Measurements from ENCODE around the gene HOATZ.

Gene HOATZ

DNA sequence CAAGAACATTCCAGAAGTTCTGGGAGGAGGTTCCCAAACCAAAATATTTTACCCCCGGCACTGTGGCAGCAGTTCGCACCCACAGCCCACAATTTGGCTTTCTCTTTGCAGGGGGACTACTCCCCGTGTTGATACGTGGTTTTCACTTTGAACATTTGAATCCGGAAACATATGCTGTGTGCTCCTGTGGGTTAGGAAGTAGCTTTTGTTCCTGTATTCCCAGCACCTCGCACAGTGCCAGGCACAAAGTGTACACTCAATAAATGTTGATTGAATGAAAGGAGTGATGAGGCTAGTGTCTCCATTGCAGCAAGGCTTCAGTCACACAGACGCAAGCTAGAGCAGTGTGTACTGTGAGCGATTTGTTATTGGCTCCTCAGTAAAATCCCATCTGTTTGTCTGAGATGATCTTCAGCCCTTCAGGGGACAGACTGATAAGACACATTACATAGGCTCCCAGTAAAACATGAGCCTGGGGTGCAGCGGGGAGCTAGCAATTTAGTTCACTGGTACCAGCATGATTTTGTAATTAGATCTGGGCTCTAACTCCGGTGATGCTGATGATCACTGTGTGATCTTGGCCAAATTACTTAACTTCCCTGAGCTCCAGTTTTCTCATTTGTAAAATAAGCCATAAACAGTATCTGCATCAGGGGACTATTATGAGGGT is 28.2 kb downstream of the HOATZ start:
- DNase-seq: no peak
- Mint-ChIP-seq H3K4me3 (no peak overlapping the region), H3K27ac (no peak overlapping the region), H3K4me1 (peaks cover 28% of the 10 kb centered on the region), H3K36me3 (no peaks in the 10 kb centered on the region), H3K27me3 (peaks cover 68% of the 10 kb centered on the region), H3K9me3 (peaks cover 2% of the 10 kb centered on the region)
- CTCF ChIA-PET: interaction anchor here (0.6 to 2.1 kb wide), 3 partner anchors 9 to 30 kb away, joined by 3 to 8 read pairs (median 3); no protein-coding TSS in a partner anchor

DNA sequence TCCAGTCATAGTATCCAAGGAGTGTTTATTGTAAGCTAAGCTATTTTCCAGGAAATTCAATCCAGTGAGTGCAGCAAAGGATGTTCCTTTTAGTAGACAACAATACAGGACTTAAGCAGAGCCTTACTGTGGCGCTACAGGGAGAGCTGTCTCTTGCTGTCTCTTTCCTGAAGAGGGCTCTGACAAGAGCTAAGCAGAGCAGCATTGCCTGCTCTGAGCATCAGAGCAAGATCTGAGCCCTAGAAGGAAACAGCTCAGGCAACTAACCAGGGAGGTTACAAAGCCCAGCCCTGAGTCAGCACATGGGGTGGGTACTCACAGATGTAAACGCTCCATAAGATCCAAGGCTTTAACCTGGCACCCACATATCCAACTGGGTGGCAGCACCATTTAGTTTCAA is 33.9 kb downstream of the HOATZ start:
- CTCF ChIA-PET: no interaction called here
- no peak overlapping the region for H3K4me3 Mint-ChIP-seq
- no peaks in the 10 kb centered on the region for H3K4me1 Mint-ChIP-seq
- no peak for DNase-seq
- no peak overlapping the region for H3K27ac Mint-ChIP-seq
- peaks cover 28% of the 10 kb centered on the region for H3K27me3 Mint-ChIP-seq
- H3K36me3 Mint-ChIP-seq: no peaks in the 10 kb centered on the region
- H3K9me3 Mint-ChIP-seq: no peaks in the 10 kb centered on the region

DNA sequence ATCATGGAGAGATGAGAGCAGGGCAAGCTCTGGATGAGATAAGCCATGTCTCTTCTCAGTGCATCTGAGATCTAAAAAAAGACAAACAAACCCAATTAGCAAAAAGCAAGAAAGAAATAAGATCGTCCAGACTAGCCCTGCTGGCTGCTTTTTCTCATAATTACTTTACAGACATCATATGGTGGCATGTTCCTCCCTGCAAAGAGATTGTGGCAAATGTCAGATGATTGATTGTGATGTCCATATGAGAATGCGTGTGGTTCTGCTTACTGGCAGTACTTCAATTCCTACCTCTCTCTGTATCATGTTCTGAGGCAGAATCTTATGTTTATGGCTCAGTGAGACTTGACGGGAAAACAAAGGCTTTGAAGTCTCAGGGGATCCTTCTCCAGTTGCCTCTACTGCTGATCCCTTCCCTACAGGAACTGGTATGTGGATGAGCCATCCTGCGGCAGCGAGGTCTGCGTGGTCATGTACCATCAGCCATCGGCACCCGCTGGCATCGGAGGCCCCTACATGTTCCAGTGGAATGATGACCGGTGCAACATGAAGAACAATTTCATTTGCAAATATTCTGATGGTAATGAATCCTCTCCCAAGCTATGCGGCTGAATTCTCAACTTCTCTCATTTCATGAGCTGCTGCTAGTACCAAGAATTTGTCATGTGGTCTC is 34.8 kb downstream of the HOATZ start:
- Mint-ChIP-seq H3K27ac (no peak overlapping the region), H3K27me3 (peaks cover 20% of the 10 kb centered on the region), H3K4me3 (no peak overlapping the region), H3K9me3 (no peaks in the 10 kb centered on the region), H3K4me1 (no peaks in the 10 kb centered on the region), H3K36me3 (no peaks in the 10 kb centered on the region)
- no peak for DNase-seq
- CTCF ChIA-PET: no interaction called here

DNA sequence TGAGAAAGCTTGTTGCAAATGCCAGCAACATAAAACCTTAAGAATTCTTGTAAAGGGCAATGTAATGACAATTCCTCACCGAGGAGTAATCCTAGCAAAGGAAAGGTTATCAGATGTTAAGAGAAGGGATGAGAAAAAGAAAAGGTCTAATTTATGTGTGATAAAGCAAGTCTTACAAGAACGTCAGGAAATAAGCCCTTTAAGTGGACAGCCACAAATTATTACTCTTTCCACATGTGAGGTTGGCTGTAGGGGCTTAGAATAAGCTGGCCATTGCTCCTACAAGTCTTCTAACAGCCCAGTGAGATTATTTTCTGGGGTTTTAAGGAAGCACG is 35.3 kb downstream of the HOATZ start:
- CTCF ChIA-PET: interaction anchor here (1.2 kb wide), 1 partner anchor 14 kb away, joined by 3 read pairs; no protein-coding TSS in a partner anchor
- H3K27me3 Mint-ChIP-seq: peaks cover 18% of the 10 kb centered on the region
- H3K9me3 Mint-ChIP-seq: no peaks in the 10 kb centered on the region

DNA sequence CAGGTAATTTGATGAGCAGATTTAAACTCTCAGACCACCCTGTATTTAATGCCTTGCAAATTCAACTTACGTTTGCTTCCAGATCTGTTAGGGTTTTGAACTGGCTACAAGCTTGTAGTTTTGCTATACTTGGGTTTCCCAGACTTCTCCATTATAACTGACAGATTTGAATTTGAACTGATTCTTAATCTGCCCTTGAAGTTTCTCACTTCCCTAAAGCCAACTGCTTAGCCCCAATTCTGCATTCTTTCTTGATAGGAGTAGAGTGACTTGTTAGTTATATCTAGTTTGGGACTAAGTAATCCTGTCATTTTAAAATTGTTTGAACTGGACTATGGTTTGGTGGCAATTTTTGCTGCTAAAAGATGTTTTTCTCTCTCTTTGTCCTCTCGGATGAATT is 35.7 kb downstream of the HOATZ start:
- Mint-ChIP-seq H3K27ac (no peak overlapping the region), H3K27me3 (peaks cover 18% of the 10 kb centered on the region), H3K36me3 (no peaks in the 10 kb centered on the region)

More for the DNA sequence above, 35.3 kb downstream of the HOATZ start:
- no peaks in the 10 kb centered on the region for H3K36me3 Mint-ChIP-seq
- no peak for DNase-seq
- no peak overlapping the region for H3K4me3 Mint-ChIP-seq
- no peak overlapping the region for H3K27ac Mint-ChIP-seq
- no peaks in the 10 kb centered on the region for H3K4me1 Mint-ChIP-seq

DNA sequence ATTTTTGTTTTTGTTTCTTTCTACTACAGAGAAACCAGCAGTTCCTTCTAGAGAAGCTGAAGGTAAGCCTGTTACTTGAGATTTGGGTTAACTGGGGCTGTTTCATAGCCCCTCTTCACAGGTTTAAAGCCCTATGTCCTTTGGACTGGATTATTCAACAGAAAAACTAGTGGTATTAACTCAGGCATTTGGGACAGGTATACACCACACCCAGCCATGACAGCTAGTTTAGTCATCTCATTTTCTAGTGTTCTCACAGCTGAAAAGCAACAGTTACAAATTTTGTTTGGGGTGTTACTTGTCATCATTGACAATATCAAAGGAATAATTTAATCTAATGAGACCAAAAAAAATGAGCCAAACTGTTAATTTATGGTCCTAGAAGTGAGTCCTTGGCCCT is 40.0 kb downstream of the HOATZ start:
- Mint-ChIP-seq H3K27me3 (peaks cover 7% of the 10 kb centered on the region), H3K36me3 (no peaks in the 10 kb centered on the region), H3K4me3 (no peak overlapping the region), H3K4me1 (no peaks in the 10 kb centered on the region), H3K9me3 (peaks cover 6% of the 10 kb centered on the region), H3K27ac (no peak overlapping the region)
- CTCF ChIA-PET: interaction anchor here (1.0 to 1.8 kb wide), 3 partner anchors 12 to 272 kb away, joined by 3 to 6 read pairs (median 5); no protein-coding TSS in a partner anchor
- no peak for DNase-seq

More for the DNA sequence above, 35.7 kb downstream of the HOATZ start:
- no peak overlapping the region for H3K4me3 Mint-ChIP-seq
- CTCF ChIA-PET: interaction anchor here (1.2 kb wide), 1 partner anchor 14 kb away, joined by 3 read pairs; no protein-coding TSS in a partner anchor
- no peaks in the 10 kb centered on the region for H3K9me3 Mint-ChIP-seq
- DNase-seq: no peak
- no peaks in the 10 kb centered on the region for H3K4me1 Mint-ChIP-seq

GRCh38 chr11:111555255-111555654 is 40.7 kb downstream of the HOATZ start:
- Mint-ChIP-seq H3K27me3 (peaks cover 5% of the 10 kb centered on the region), H3K9me3 (peaks cover 6% of the 10 kb centered on the region), H3K36me3 (no peaks in the 10 kb centered on the region), H3K4me1 (no peaks in the 10 kb centered on the region), H3K27ac (no peak overlapping the region), H3K4me3 (no peak overlapping the region)
- CTCF ChIA-PET: interaction anchor here (1.5 to 1.8 kb wide), 2 partner anchors 11 to 100 kb away, joined by 5 to 6 read pairs; no protein-coding TSS in a partner anchor
- no peak for DNase-seq

DNA sequence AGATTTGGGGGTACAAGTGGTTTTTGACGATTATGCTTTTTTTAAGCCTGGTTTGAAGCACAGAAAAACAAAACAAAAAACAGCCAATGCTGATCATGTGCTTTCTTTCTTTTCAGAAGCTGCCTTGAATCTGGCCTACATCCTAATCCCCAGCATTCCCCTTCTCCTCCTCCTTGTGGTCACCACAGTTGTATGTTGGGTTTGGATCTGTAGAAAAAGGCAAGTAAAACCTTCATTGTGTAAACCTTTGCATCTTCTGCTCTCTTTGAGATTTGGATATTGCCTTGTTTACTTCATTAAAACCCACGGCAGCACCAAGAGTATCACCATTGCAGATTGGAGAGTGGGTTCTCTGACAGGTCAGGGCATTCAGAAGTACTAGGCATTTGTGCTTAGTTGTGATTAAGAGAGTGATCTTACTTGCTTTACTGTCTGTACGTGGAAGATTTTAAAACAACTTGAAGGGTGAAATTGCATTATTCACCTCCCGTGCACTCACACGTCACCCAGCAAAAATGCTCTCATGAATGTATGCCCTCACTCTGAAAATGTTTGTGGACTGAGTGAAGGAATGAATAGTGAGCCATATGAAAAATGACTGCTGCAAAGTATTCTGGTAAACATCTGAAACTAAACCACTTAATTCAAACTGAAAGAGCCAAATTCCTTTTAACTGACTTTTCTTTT is 43.0 kb downstream of the HOATZ start:
- H3K27me3 Mint-ChIP-seq: peaks cover 5% of the 10 kb centered on the region
- CTCF ChIA-PET: no interaction called here
- H3K27ac Mint-ChIP-seq: no peak overlapping the region
- DNase-seq: no peak
- peaks cover 6% of the 10 kb centered on the region for H3K9me3 Mint-ChIP-seq
- H3K4me3 Mint-ChIP-seq: no peak overlapping the region
- no peaks in the 10 kb centered on the region for H3K4me1 Mint-ChIP-seq
- H3K36me3 Mint-ChIP-seq: no peaks in the 10 kb centered on the region

DNA sequence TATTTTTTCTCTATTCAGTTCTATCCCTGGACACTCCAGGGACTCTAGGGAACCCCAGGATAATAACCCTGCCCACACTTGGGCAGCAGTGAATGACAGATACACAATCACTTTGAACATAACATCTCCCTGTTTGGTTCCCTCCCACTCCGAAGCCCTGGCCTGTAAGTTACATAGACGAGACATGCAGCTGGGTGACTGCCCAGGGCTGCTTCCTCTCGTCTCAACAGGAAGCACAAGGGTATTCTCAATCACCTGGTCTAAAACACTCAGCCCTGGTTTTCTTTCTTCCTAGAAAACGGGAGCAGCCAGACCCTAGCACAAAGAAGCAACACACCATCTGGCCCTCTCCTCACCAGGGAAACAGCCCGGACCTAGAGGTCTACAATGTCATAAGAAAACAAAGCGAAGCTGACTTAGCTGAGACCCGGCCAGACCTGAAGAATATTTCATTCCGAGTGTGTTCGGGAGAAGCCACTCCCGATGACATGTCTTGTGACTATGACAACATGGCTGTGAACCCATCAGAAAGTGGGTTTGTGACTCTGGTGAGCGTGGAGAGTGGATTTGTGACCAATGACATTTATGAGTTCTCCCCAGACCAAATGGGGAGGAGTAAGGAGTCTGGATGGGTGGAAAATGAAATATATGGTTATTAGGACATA is 45.4 kb downstream of the HOATZ start:
- Mint-ChIP-seq H3K4me1 (no peaks in the 10 kb centered on the region), H3K27me3 (peaks cover 5% of the 10 kb centered on the region), H3K27ac (no peak overlapping the region), H3K36me3 (no peaks in the 10 kb centered on the region), H3K9me3 (peaks cover 6% of the 10 kb centered on the region), H3K4me3 (no peak overlapping the region)
- CTCF ChIA-PET: interaction anchor here (0.6 to 1.2 kb wide), 2 partner anchors 106 to 113 kb away, joined by 3 to 5 read pairs; no protein-coding TSS in a partner anchor
- DNase-seq: no peak

- Mint-ChIP-seq H3K27ac (no peak overlapping the region), H3K36me3 (no peaks in the 10 kb centered on the region)
- CTCF ChIA-PET: interaction anchor here (0.6 to 1.2 kb wide), 2 partner anchors 107 to 274 kb away, joined by 4 to 5 read pairs; no protein-coding TSS in a partner anchor
Observed at GRCh38 chr11:111560800-111561199, 46.2 kb downstream of the HOATZ start.

DNA sequence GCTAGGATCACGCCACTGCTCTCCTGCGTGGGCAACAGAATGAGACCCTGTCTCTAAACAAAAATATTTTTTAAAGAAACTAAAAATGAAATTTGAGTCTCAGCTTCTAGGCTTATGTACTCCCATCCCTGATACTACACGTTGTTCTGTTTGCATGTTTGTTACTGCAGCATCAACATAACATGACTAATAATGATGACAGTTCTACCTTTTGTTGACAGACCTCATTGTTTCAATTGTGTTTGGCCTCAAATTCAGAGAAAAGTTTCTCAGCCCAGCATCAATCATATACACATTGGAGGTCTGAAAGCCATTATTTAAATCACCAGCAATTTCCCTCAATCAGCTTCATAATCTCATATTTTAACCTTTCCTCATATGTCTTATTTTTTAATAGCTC is 46.7 kb downstream of the HOATZ start:
- H3K36me3 Mint-ChIP-seq: no peaks in the 10 kb centered on the region
- no peaks in the 10 kb centered on the region for H3K4me1 Mint-ChIP-seq
- peaks cover 6% of the 10 kb centered on the region for H3K9me3 Mint-ChIP-seq
- CTCF ChIA-PET: interaction anchor here (0.6 to 2.1 kb wide), 4 partner anchors 52 to 273 kb away, joined by 3 to 5 read pairs (median 4); no protein-coding TSS in a partner anchor
- no peak overlapping the region for H3K27ac Mint-ChIP-seq
- DNase-seq: no peak
- H3K27me3 Mint-ChIP-seq: peaks cover 5% of the 10 kb centered on the region
- H3K4me3 Mint-ChIP-seq: no peak overlapping the region

More at GRCh38 chr11:111560800-111561199, 46.2 kb downstream of the HOATZ start:
- peaks cover 5% of the 10 kb centered on the region for H3K27me3 Mint-ChIP-seq
- H3K4me1 Mint-ChIP-seq: no peaks in the 10 kb centered on the region
- H3K4me3 Mint-ChIP-seq: no peak overlapping the region
- DNase-seq: no peak
- H3K9me3 Mint-ChIP-seq: peaks cover 6% of the 10 kb centered on the region

DNA sequence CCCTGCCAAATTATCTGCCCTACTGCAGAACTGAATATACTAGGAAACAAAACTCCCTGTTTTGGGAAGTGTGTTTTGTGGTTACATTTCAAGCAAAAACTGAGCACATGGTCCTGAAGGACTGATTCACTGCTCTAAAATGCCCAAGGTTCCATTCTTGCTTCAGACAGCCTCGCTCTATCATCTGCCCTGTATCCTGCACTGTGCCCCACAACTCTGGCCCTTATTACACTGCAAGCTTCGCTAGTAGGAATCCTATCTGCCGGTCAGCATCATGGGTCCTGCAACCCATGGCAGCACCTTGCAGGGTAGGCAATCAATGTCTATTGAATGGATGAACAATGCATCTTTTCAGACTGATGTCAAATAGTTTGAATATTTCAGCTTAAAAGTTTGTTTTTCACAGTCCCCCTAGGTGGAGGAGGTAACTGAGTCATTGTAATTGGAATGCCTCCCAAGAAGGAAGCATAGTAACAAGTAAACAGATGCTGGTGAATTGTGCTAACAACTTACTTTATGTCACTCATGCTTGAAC is 47.3 kb downstream of the HOATZ start:
- peaks cover 2% of the 10 kb centered on the region for H3K27me3 Mint-ChIP-seq
- no peaks in the 10 kb centered on the region for H3K36me3 Mint-ChIP-seq
- no peak for DNase-seq
- no peaks in the 10 kb centered on the region for H3K4me1 Mint-ChIP-seq
- no peak overlapping the region for H3K27ac Mint-ChIP-seq
- peaks cover 1% of the 10 kb centered on the region for H3K9me3 Mint-ChIP-seq
- no peak overlapping the region for H3K4me3 Mint-ChIP-seq
- CTCF ChIA-PET: interaction anchor here (1.0 to 2.1 kb wide), 3 partner anchors 53 to 216 kb away, joined by 3 to 5 read pairs (median 4); no protein-coding TSS in a partner anchor

DNA sequence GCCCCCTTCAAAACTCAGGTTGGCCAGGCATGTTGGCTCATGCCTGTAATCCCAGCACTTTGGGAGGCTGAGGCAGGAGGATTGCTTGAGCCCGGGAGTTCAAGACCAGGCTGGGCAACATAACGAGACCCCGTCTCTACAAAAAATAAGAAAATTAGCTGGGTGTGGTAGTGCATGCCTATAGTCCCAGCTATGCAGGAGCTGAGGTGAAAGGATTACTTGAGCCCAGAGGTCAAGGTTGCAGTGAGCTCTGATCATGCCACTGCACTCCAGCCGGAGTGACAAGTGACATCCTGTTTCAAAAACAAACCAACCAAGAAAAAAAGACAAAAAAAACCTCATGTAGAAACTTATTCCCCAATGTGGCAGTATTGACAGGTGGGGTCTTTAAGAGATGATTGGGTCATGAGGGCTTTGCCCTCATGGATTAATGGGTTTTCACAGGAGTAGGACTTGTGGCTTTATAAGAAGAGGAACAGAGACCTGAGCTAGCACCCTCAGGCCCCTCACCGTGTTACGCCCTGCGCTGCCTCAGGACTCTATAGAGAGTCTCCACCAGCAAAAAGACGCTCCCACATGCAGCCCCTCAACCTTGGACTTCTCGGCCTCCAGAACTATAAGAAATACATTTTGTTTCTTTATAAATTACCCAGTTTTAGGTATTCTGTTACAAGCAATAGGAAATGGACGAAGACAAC is 48.3 kb downstream of the HOATZ start:
- H3K27ac Mint-ChIP-seq: no peak overlapping the region
- no peak overlapping the region for H3K4me3 Mint-ChIP-seq
- CTCF ChIA-PET: interaction anchor here (0.6 to 2.3 kb wide), 4 partner anchors 108 to 216 kb away, joined by 3 to 9 read pairs (median 4); no protein-coding TSS in a partner anchor
- no peaks in the 10 kb centered on the region for H3K36me3 Mint-ChIP-seq
- H3K9me3 Mint-ChIP-seq: no peaks in the 10 kb centered on the region
- H3K27me3 Mint-ChIP-seq: no peaks in the 10 kb centered on the region
- no peak for DNase-seq
- no peaks in the 10 kb centered on the region for H3K4me1 Mint-ChIP-seq

Data from activated naive CD4-positive, alpha-beta T cell treated with anti-CD3 and anti-CD28 coated beads, Interleukin-2, amount 10 ng/mL, durations not matched to agents 7 days and 5 days (primary cell).